Endothelial cell (in vitro differentiated cells): Measurements from ENCODE around the gene DNPH1. TPM values are rescaled to one million over a fixed set of nuclear protein-coding genes. Genes with fewer than 3 reads are reported as not detected.

Source experiments
- DNase-seq: peaks from one replicate; pipeline ENCODE4 v3.0.0; 2021; ENCODE audit warnings: low spot score
- H3K27ac Mint-ChIP-seq: one replicate; pipeline ENCODE4 v1.8.0; 2021; ENCODE audit warnings: mixed read lengths, inconsistent platforms; ENCODE audit not compliant: unreplicated experiment
- H3K27me3 Mint-ChIP-seq: one replicate; pipeline ENCODE4 v1.8.0; 2021; ENCODE audit warnings: mild to moderate bottlenecking, moderate library complexity, mixed read lengths, inconsistent platforms; ENCODE audit not compliant: unreplicated experiment
- H3K36me3 Mint-ChIP-seq: one replicate; pipeline ENCODE4 v1.8.0; 2021; ENCODE audit warnings: mild to moderate bottlenecking, low read depth, mixed read lengths, inconsistent platforms; ENCODE audit not compliant: unreplicated experiment
- H3K4me1 Mint-ChIP-seq: one replicate; pipeline ENCODE4 v1.8.0; 2021; ENCODE audit warnings: mild to moderate bottlenecking, mixed read lengths, inconsistent platforms; ENCODE audit not compliant: unreplicated experiment
- H3K4me3 Mint-ChIP-seq: one replicate; pipeline ENCODE4 v1.8.0; 2021; ENCODE audit warnings: mild to moderate bottlenecking, mixed read lengths, inconsistent platforms; ENCODE audit not compliant: unreplicated experiment
- H3K9me3 Mint-ChIP-seq: one replicate; pipeline ENCODE4 v1.8.0; 2021; ENCODE audit warnings: mixed read lengths, inconsistent platforms; ENCODE audit not compliant: unreplicated experiment
- total RNA-seq: library from RNA; stranded (reverse); fragmentation: NEBNext Ultra II Directional; extraction: Animal tissue kit (Norgen Biotek cat#: 25700); gene quantifications from one replicate; pipeline ENCODE4 v1.2.1, GENCODE V29; 2021; ENCODE audit not compliant: unreplicated experiment
- TF ChIP-seq, protein P1 (sequence below): fragments of 200-600 bp; sonication (generic); IDR thresholded peaks from one replicate; pipeline ENCODE4 v1.5.0; 2021; ENCODE audit warnings: antibody characterized with exemption; ENCODE audit not compliant: unreplicated experiment

Gene DNPH1
- total RNA-seq, 1 donor from 2014 or later = 4.5 TPM

DNA sequence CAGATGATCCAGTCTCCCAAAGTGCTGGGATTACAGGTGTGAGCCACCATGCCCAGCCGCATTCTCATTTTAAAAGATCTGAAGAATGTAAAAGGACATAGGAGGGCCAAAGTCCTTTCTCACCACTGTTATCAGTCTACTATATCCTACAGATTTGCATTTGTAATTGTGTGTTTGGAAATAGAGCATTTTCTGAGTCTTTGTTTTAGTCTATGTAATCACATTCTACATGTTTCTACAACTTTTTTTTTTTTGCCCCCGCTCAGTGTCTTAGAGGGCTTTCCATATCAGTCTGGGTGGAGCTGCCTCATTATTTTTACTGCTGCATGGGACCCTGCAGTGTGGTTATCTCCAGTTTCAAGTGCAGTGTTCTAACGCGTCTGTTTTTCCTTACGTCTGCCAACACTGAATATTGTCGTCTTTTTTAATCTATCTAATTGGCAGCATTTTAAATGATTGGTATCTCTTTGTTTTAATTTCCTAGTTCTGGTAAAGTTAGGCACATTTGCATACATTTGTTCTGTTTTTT is 39.4 kb downstream of the DNPH1 start:
- H3K36me3 Mint-ChIP-seq = peaks cover 28% of the 10 kb centered on the region
- H3K4me1 Mint-ChIP-seq = no peaks in the 10 kb centered on the region
- H3K27me3 Mint-ChIP-seq = peaks cover 5% of the 10 kb centered on the region
- H3K4me3 Mint-ChIP-seq = no peak overlapping the region
- no peak for DNase-seq
- no peak overlapping the region for H3K27ac Mint-ChIP-seq
- no peaks in the 10 kb centered on the region for H3K9me3 Mint-ChIP-seq
- TF ChIP-seq, protein P1, sequence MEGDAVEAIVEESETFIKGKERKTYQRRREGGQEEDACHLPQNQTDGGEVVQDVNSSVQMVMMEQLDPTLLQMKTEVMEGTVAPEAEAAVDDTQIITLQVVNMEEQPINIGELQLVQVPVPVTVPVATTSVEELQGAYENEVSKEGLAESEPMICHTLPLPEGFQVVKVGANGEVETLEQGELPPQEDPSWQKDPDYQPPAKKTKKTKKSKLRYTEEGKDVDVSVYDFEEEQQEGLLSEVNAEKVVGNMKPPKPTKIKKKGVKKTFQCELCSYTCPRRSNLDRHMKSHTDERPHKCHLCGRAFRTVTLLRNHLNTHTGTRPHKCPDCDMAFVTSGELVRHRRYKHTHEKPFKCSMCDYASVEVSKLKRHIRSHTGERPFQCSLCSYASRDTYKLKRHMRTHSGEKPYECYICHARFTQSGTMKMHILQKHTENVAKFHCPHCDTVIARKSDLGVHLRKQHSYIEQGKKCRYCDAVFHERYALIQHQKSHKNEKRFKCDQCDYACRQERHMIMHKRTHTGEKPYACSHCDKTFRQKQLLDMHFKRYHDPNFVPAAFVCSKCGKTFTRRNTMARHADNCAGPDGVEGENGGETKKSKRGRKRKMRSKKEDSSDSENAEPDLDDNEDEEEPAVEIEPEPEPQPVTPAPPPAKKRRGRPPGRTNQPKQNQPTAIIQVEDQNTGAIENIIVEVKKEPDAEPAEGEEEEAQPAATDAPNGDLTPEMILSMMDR = no peak

DNA sequence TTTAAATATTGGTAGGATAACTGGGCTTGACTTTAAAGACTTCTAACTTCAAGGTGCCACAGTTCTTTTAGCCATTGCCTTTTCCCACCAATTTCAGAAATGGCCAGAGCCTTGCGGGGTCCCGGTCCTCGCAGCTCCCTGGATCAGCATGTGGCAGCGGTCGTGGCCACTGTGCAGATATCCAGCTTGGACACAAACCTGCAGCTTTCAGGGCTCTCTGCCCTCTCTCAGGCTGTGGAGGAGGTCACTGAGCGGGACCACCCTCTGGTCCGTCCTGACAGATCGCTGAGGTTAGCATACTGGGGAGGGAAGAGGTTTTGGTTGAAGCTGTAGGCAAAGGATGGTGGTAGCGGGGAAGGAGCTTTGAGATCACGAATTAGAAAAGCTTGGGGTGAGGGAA is 40.9 kb downstream of the DNPH1 start:
- peaks cover 5% of the 10 kb centered on the region for H3K27me3 Mint-ChIP-seq

DNA sequence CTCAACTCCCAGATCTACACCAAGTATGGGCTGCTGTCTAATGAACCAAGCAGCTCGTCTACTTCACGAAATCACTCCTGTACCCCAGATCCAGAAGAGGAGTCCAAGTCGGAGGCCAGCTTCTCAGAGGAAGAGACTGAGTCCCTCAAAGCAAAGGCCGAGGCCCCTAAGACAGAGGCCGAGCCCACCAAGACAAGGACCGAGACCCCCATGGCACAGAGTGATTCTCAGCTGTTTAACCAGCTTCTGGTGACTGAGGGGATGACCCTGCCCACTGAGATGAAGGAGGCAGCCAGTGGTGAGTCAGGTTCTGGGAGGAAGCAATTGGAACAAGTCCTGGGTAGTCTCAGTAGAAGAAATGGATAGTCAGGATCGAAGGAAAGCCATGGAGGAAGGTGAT is 41.5 kb downstream of the DNPH1 start:
- peaks cover 24% of the 10 kb centered on the region for H3K36me3 Mint-ChIP-seq
- TF ChIP-seq, protein P1 = no peak
- H3K4me3 Mint-ChIP-seq = no peak overlapping the region
- H3K27ac Mint-ChIP-seq = no peak overlapping the region
- H3K9me3 Mint-ChIP-seq = no peaks in the 10 kb centered on the region
- peaks cover 5% of the 10 kb centered on the region for H3K27me3 Mint-ChIP-seq
- no peak for DNase-seq
- H3K4me1 Mint-ChIP-seq = peaks cover 14% of the 10 kb centered on the region

More for the DNA sequence above, 40.9 kb downstream of the DNPH1 start:
- Mint-ChIP-seq H3K36me3 (peaks cover 30% of the 10 kb centered on the region), H3K9me3 (no peaks in the 10 kb centered on the region), H3K4me1 (peaks cover 8% of the 10 kb centered on the region), H3K27ac (no peak overlapping the region), H3K4me3 (no peak overlapping the region)
- TF ChIP-seq, protein P1 = no peak
- DNase-seq = no peak

DNA sequence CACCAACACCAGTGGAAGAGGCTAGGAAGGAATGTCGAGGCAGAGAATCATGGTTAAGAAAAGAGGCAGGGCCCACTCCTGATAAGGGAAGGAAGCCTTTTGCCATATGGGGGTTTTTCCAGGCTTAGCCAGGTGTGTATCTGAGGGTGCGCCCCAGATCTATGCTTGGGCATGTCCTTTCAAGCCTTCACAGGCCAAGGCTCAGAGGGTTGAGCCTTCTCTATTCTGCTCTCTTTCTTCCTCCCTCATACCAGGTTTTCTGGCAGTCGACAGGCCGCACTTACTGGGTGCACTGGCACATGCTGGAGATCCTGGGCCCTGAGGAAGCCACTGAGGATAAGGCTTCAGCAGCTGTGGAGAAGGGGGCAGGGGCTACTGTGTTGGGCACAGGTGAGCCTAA is 42.6 kb downstream of the DNPH1 start:
- Mint-ChIP-seq H3K27ac (peak overlapping the region; percentile 3), H3K4me3 (peak overlapping the region; percentile 74), H3K9me3 (no peaks in the 10 kb centered on the region), H3K27me3 (peaks cover 7% of the 10 kb centered on the region), H3K4me1 (peaks cover 20% of the 10 kb centered on the region), H3K36me3 (peaks cover 25% of the 10 kb centered on the region)
- no peak for DNase-seq
- TF ChIP-seq, protein P1 = no peak

DNA sequence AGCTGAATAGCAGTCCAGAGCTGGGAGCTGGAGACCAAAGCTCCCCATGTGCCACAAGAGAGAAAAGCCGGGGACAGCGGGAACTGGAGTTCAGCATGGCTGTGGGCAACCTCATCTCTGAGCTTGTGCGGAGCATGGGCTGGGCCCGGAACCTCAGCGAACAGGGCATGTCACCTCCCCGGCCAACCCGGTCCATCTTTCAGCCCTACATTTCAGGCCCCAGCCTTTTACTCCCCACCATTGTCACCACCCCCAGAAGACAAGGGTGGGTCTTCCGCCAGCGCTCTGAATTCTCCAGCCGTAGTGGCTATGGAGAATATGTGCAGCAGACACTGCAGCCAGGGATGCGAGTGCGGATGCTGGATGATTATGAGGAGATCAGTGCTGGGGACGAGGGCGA is 43.3 kb downstream of the DNPH1 start:
- no peak for DNase-seq
- peaks cover 27% of the 10 kb centered on the region for H3K4me1 Mint-ChIP-seq
- peak overlapping the region; percentile 3 for H3K27ac Mint-ChIP-seq
- H3K4me3 Mint-ChIP-seq = no peak overlapping the region
- H3K36me3 Mint-ChIP-seq = peaks cover 32% of the 10 kb centered on the region
- no peaks in the 10 kb centered on the region for H3K9me3 Mint-ChIP-seq
- H3K27me3 Mint-ChIP-seq = peaks cover 11% of the 10 kb centered on the region
- TF ChIP-seq, protein P1 = no peak
